CD14-positive monocyte (primary cell): ENCODE results near the gene ULK3. TPM values are rescaled to one million over a fixed set of nuclear protein-coding genes. Genes with fewer than 3 reads are reported as not detected.

Source experiments
- DNase-seq, 3 donors: peaks; one replicate each; pipeline ENCODE4 v3.0.0-alpha.2; 2011 to 2022
- H2AFZ ChIP-seq: 2 replicates; pipeline ENCODE4 v1.6.0; 2012; ENCODE audit warnings: mild to moderate bottlenecking, low read depth, low read length, inconsistent platforms; ENCODE audit not compliant: insufficient read depth, poor library complexity, severe bottlenecking
- H3K27ac ChIP-seq, 2 donors: 1 replicate in 1 of 2; 2 replicates in 1 of 2; pipeline ENCODE4 v1.5.1; 2012 to 2013; ENCODE audit warnings: low read length in 2 of 2, control low read depth in 1 of 2, inconsistent platforms in 1 of 2, low read depth in 1 of 2, mild to moderate bottlenecking in 1 of 2
- H3K27me3 ChIP-seq, 2 donors: one replicate each; pipeline versions ENCODE4 v1.6.0 to v1.6.1; 2011 to 2013; ENCODE audit warnings: low read length in 2 of 2; ENCODE audit not compliant: control insufficient read depth in 2 of 2, insufficient read depth in 2 of 2
- H3K36me3 ChIP-seq, 2 donors: replicated peaks in 1 of 2; 1 replicate in 1 of 2; 2 replicates in 1 of 2; pipeline versions ENCODE4 v1.5.1 to v1.6.1; 2012 to 2013; ENCODE audit warnings: low read length in 2 of 2, control low read depth in 1 of 2, inconsistent platforms in 1 of 2, mild to moderate bottlenecking in 1 of 2; ENCODE audit not compliant: insufficient read depth in 2 of 2, control insufficient read depth in 1 of 2
- H3K4me1 ChIP-seq, 2 donors: 1 replicate in 1 of 2; 2 replicates in 1 of 2; pipeline versions ENCODE4 v1.5.1 to v1.6.1; 2012 to 2013; ENCODE audit warnings: low read length in 2 of 2, control low read depth in 1 of 2, inconsistent platforms in 1 of 2, mild to moderate bottlenecking in 1 of 2, moderate library complexity in 1 of 2; ENCODE audit not compliant: insufficient read depth in 2 of 2, control insufficient read depth in 1 of 2
- H3K4me2 ChIP-seq: replicated peaks from 2 replicates; pipeline ENCODE3; 2012; ENCODE audit warnings: low read length, moderate library complexity, mild to moderate bottlenecking; ENCODE audit not compliant: poor library complexity, severe bottlenecking; ENCODE audit errors: extremely low read depth
- H3K4me3 ChIP-seq, 3 experiments: fragments of 200-600 bp in 1 of 3; sonication (generic) in 1 of 3; replicated peaks in 1 of 3; 1 replicate in 2 of 3; 2 replicates in 1 of 3; pipeline ENCODE4 v1.5.1; 2011 to 2013; ENCODE audit warnings: low read length in 3 of 3, mild to moderate bottlenecking in 3 of 3, control low read depth in 2 of 3, low read depth in 2 of 3, inconsistent platforms in 1 of 3, moderate library complexity in 1 of 3
- H3K79me2 ChIP-seq: 2 replicates; pipeline ENCODE4 v1.6.0; 2012; ENCODE audit warnings: mild to moderate bottlenecking, control low read depth, inconsistent platforms, low read length, moderate library complexity; ENCODE audit not compliant: insufficient read depth
- H3K9ac ChIP-seq: 2 replicates; pipeline ENCODE4 v1.6.0; 2017; ENCODE audit warnings: low read length, mild to moderate bottlenecking; ENCODE audit not compliant: insufficient read depth, poor library complexity, severe bottlenecking
- H3K9me3 ChIP-seq, 2 donors: replicated peaks in 1 of 2; 1 replicate in 1 of 2; 2 replicates in 1 of 2; pipeline versions ENCODE4 v1.5.1 to v1.6.1; 2012 to 2013; ENCODE audit warnings: low read length in 2 of 2, control low read depth in 1 of 2; ENCODE audit not compliant: control insufficient read depth in 1 of 2, insufficient read depth in 1 of 2
- H4K20me1 ChIP-seq: 2 replicates; pipeline ENCODE4 v1.6.0; 2012; ENCODE audit warnings: mild to moderate bottlenecking, low read length, control low read depth, moderate library complexity; ENCODE audit not compliant: insufficient read depth
- H3K27ac Mint-ChIP-seq, 7 donors: one replicate each; pipeline ENCODE4 v1.8.0; 2020; ENCODE audit warnings: mild to moderate bottlenecking in 7 of 7, mixed read lengths in 7 of 7, moderate library complexity in 6 of 7, inconsistent platforms in 2 of 7
- H3K27me3 Mint-ChIP-seq, 3 donors: one replicate each; pipeline ENCODE4 v1.8.0; 2021 to 2022; ENCODE audit warnings: low read depth in 3 of 3, mild to moderate bottlenecking in 3 of 3, mixed read lengths in 3 of 3, moderate library complexity in 3 of 3, inconsistent platforms in 1 of 3
- H3K36me3 Mint-ChIP-seq, 2 donors: one replicate each; pipeline ENCODE4 v1.8.0; 2020; ENCODE audit warnings: mixed read lengths in 2 of 2, inconsistent platforms in 1 of 2, mild to moderate bottlenecking in 1 of 2
- H3K4me1 Mint-ChIP-seq: one replicate; pipeline ENCODE4 v1.8.0; 2020; ENCODE audit warnings: mild to moderate bottlenecking, mixed read lengths
- H3K4me3 Mint-ChIP-seq, 2 donors: one replicate each; pipeline ENCODE4 v1.8.0; 2020; ENCODE audit warnings: mild to moderate bottlenecking in 2 of 2, mixed read lengths in 2 of 2, moderate library complexity in 1 of 2
- H3K9me3 Mint-ChIP-seq, 7 donors: one replicate each; pipeline ENCODE4 v1.8.0; 2020 to 2022; ENCODE audit warnings: mixed read lengths in 7 of 7, mild to moderate bottlenecking in 6 of 7, moderate library complexity in 6 of 7, inconsistent platforms in 2 of 7
- WGBS: methylation state at CpG from one replicate; pipeline ENCODE4 v1.1.5; 2013; ENCODE audit warnings: missing lambda C conversion rate; ENCODE audit not compliant: insufficient coverage; 5-methylcytosine and 5-hydroxymethylcytosine counted together
- intact Hi-C, 2 donors: fragments of 100-400 bp; cut with micrococcal nuclease; formaldehyde crosslinking; loops; one replicate each; pipeline versions ENCODE4 v1.15.0 to v1.15.1; 2023
- polyA plus RNA-seq, 3 donors: library from polyadenylated mRNA; depleted of rRNA in 1 of 3; unstranded in 2 of 3; stranded (reverse) in 1 of 3; fragments of 300-500 nt in 2 of 3; fragments of >200 nt in 1 of 3; fragmentation: Illumina TruSeq in 2 of 3; gene quantifications; 1 replicate in 2 of 3; 2 replicates in 1 of 3; pipeline ENCODE4 v1.2.3, GENCODE V29; 2012 to 2021
- TF ChIP-seq, protein P1 (sequence below): fragments of 200-600 bp; IDR thresholded peaks from one replicate; pipeline ENCODE4 v1.8.0; 2022; ENCODE audit warnings: antibody characterized with exemption, mild to moderate bottlenecking

The ULK3 gene
- polyA plus RNA-seq, 3 donors = 9.4 to 58.7 (median 16.0) TPM

DNA sequence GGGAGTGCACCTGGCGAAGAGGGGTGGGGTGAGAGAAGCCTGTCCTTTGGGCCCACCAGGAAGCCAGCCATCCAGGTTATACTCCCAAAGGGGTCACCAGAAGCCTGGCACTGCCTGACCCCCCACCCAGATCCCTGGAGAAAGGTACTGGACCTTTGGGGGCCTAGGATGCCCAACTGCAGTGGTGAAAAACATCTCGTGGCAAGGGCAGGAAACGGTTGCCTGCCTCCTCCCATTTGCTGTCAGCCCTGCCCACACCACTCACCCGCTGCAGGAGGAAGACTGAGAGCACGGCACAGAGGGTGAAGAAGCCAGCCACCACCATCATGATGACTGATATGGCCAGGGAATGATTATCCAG, 2.2 kb upstream of the ULK3 start:
- DNase-seq = no peak
- intact Hi-C loops = loop anchor here (10.0 kb wide), 1 partner anchor 60 kb away; the partner anchor contains the start of gene FAM219B (in 2 of the 2)

GRCh38 chr15:74844319-74845207, 1.6 kb upstream of the ULK3 start:
- Mint-ChIP-seq H3K4me3 (no peak overlapping the region), H3K36me3 (peaks cover 43 to 63% of the 10 kb centered on the region in 2 donors), H3K27me3 (peaks cover 0 to 3% (median 0%) of the 10 kb centered on the region in 3 donors), H3K27ac (peak overlapping the region in 5 of 7 donors; percentile 22 to 68 (median 57)), H3K9me3 (no peaks in the 10 kb centered on the region), H3K4me1 (peaks cover 37% of the 10 kb centered on the region)
- H3K4me2 ChIP-seq = no peak overlapping the region
- intact Hi-C loops = loop anchor here (10.0 kb wide), 1 partner anchor 60 kb away; the partner anchor contains the start of gene FAM219B (in 2 of the 2)
- no peak overlapping the region for H3K9ac ChIP-seq
- peaks cover 2% of the 10 kb centered on the region for H3K79me2 ChIP-seq
- TF ChIP-seq, protein P1, sequence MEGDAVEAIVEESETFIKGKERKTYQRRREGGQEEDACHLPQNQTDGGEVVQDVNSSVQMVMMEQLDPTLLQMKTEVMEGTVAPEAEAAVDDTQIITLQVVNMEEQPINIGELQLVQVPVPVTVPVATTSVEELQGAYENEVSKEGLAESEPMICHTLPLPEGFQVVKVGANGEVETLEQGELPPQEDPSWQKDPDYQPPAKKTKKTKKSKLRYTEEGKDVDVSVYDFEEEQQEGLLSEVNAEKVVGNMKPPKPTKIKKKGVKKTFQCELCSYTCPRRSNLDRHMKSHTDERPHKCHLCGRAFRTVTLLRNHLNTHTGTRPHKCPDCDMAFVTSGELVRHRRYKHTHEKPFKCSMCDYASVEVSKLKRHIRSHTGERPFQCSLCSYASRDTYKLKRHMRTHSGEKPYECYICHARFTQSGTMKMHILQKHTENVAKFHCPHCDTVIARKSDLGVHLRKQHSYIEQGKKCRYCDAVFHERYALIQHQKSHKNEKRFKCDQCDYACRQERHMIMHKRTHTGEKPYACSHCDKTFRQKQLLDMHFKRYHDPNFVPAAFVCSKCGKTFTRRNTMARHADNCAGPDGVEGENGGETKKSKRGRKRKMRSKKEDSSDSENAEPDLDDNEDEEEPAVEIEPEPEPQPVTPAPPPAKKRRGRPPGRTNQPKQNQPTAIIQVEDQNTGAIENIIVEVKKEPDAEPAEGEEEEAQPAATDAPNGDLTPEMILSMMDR = no peak
- peaks cover 51 to 54% of the 10 kb centered on the region in 2 donors for H3K36me3 ChIP-seq
- H3K27me3 ChIP-seq = no peaks in the 10 kb centered on the region
- no peak overlapping the region for H3K27ac ChIP-seq
- no peaks in the 10 kb centered on the region for H3K9me3 ChIP-seq
- no peak for DNase-seq
- H4K20me1 ChIP-seq = peaks cover 44% of the 10 kb centered on the region
- 76% methylated on average over 6 of the region's 12 CpGs for WGBS
- no peak overlapping the region for H2AFZ ChIP-seq
- no peak overlapping the region for H3K4me3 ChIP-seq
- H3K4me1 ChIP-seq = peaks cover 16 to 22% of the 10 kb centered on the region in 2 donors

More for the DNA sequence above, 2.2 kb upstream of the ULK3 start:
- Histone ChIP-seq H3K9ac (no peak overlapping the region), H4K20me1 (peaks cover 50% of the 10 kb centered on the region), H3K27me3 (no peaks in the 10 kb centered on the region), H3K79me2 (peaks cover 2% of the 10 kb centered on the region), H3K4me2 (no peak overlapping the region), H3K4me1 (peaks cover 16 to 22% of the 10 kb centered on the region in 2 donors), H3K27ac (no peak overlapping the region), H3K4me3 (no peak overlapping the region), H3K9me3 (no peaks in the 10 kb centered on the region), H3K36me3 (peaks cover 55 to 60% of the 10 kb centered on the region in 2 donors), H2AFZ (no peak overlapping the region)
- TF ChIP-seq, protein P1 = no peak
- 50% methylated on average over 2 of the region's 5 CpGs for WGBS
- H3K36me3 Mint-ChIP-seq = peaks cover 49 to 66% of the 10 kb centered on the region in 2 donors
- peak overlapping the region in 4 of 7 donors; percentile 17 to 72 (median 38) for H3K27ac Mint-ChIP-seq
- H3K9me3 Mint-ChIP-seq = no peaks in the 10 kb centered on the region
- H3K4me3 Mint-ChIP-seq = no peak overlapping the region
- H3K27me3 Mint-ChIP-seq = peaks cover 0 to 3% (median 0%) of the 10 kb centered on the region in 3 donors
- H3K4me1 Mint-ChIP-seq = peaks cover 37% of the 10 kb centered on the region
